ENCODE results near the gene ATAT1. TPM values are rescaled to one million over a fixed set of nuclear protein-coding genes. Genes with fewer than 3 reads are reported as not detected.

The ATAT1 gene
- total RNA-seq, 1 experiment from 2014 or later = 30.0 TPM

GRCh38 chr6:30690403-30691207, 63.9 kb downstream of the ATAT1 start, which contains the start of gene NRM:
TSS of gene NRM (minus strand) at chr6:30690984. CDS start at chr6:30690974, 10 bp downstream.
- intact Hi-C loops (cut with micrococcal nuclease; ENCODE audit: unreplicated experiment) = loop anchor here (1.0 kb wide), 1 partner anchor 28 kb away; no protein-coding TSS in a partner anchor
- no peaks in the 10 kb centered on the region for H3K9me3 Mint-ChIP-seq (ENCODE audit: low read depth, unreplicated experiment)
- no peak for TF ChIP-seq CTCF (IDR thresholded peaks at IDR 0.05; ENCODE audit: unreplicated experiment)
- H3K27ac Mint-ChIP-seq (ENCODE audit: unreplicated experiment) = peak within 1 kb of the TSS; percentile 38
- H3K4me3 Mint-ChIP-seq (ENCODE audit: low read depth, unreplicated experiment) = peak within 1 kb of the TSS; percentile 74
- H3K27me3 Mint-ChIP-seq (ENCODE audit: unreplicated experiment) = no peaks in the 10 kb centered on the region
- DNase-seq = peak; percentile 93
- CTCF ChIA-PET = interaction anchor here (1.0 to 2.4 kb wide), 4 partner anchors 8 to 31 kb away, joined by 3 to 12 read pairs (median 6); partner anchors contain the start of gene MDC1
- BruUV-seq (replicated peaks) = no TSS peak
- peaks cover 53% of the 10 kb centered on the region for H3K36me3 Mint-ChIP-seq (ENCODE audit: insufficient read depth, unreplicated experiment)
- peaks cover 67% of the 10 kb centered on the region for H3K4me1 Mint-ChIP-seq (ENCODE audit: low read depth, unreplicated experiment)

- CTCF ChIA-PET = interaction anchor here (0.6 to 2.4 kb wide), 4 partner anchors 9 to 120 kb away, joined by 3 to 12 read pairs (median 6); partner anchors contain the start of gene MDC1
- BruUV-seq (replicated peaks) = no TSS peak
- Mint-ChIP-seq H3K4me1 (ENCODE audit: low read depth, unreplicated experiment) (peaks cover 60% of the 10 kb centered on the region), H3K36me3 (ENCODE audit: insufficient read depth, unreplicated experiment) (peaks cover 46% of the 10 kb centered on the region), H3K27me3 (ENCODE audit: unreplicated experiment) (no peaks in the 10 kb centered on the region), H3K4me3 (ENCODE audit: low read depth, unreplicated experiment) (peak overlapping the region; percentile 74), H3K9me3 (ENCODE audit: low read depth, unreplicated experiment) (no peaks in the 10 kb centered on the region), H3K27ac (ENCODE audit: unreplicated experiment) (peak overlapping the region; percentile 38)
- DNase-seq = no peak
- intact Hi-C loops (cut with micrococcal nuclease; ENCODE audit: unreplicated experiment) = loop anchor here (1.0 kb wide), 1 partner anchor 27 kb away; no protein-coding TSS in a partner anchor
- TF ChIP-seq CTCF (IDR thresholded peaks at IDR 0.05; ENCODE audit: unreplicated experiment) = no peak
Measured at GRCh38 chr6:30691208-30691847, 64.7 kb downstream of the ATAT1 start.

Small RNA genes lying within 50 kb of the gene (microRNA-seq; reads per million reads assigned to microRNA genes)
- gene MIR877 = 1,036 reads per million, percentile 84 among the genes with 10 or more reads in this experiment

Other genes with a start within 250 kb of the ATAT1 start
- gene HLA-E, start 137.4 kb upstream of the ATAT1 start, total RNA-seq (2022) = 161 and 230 TPM in 2 replicates
- gene GNL1, start 70.4 kb upstream of the ATAT1 start, total RNA-seq (2022) = 68.4 and 81.3 TPM in 2 replicates
- gene PRR3, start 69.6 kb upstream of the ATAT1 start, total RNA-seq (2022) = 21.0 and 21.5 TPM in 2 replicates
- 88.3 and 92.4 TPM in 2 replicates for gene ABCF1, start 55.4 kb upstream of the ATAT1 start, total RNA-seq (2022)
- gene PPP1R10, start 9.6 kb upstream of the ATAT1 start, total RNA-seq (2022) = 119 and 134 TPM in 2 replicates
- gene MRPS18B, start 9.0 kb upstream of the ATAT1 start, total RNA-seq (2022) = 103 and 107 TPM in 2 replicates
- 25.3 and 32.4 TPM in 2 replicates for gene C6orf136, start 20.3 kb downstream of the ATAT1 start, total RNA-seq (2022)
- gene DHX16, start 46.1 kb downstream of the ATAT1 start, total RNA-seq (2022) = 51.6 and 55.6 TPM in 2 replicates
- 22.0 and 28.2 TPM in 2 replicates for gene PPP1R18, start 59.8 kb downstream of the ATAT1 start, total RNA-seq (2022)
- 22.8 and 30.2 TPM in 2 replicates for gene NRM, start 64.1 kb downstream of the ATAT1 start, total RNA-seq (2022)
- gene MDC1, start 90.4 kb downstream of the ATAT1 start, total RNA-seq (2022) = 62.4 and 66.6 TPM in 2 replicates
- 967 and 1,123 TPM in 2 replicates for gene TUBB, start 93.5 kb downstream of the ATAT1 start, total RNA-seq (2022)
- 240 and 243 TPM in 2 replicates for gene FLOT1, start 115.8 kb downstream of the ATAT1 start, total RNA-seq (2022)
- gene IER3, start 117.7 kb downstream of the ATAT1 start, total RNA-seq (2022) = 270 and 458 TPM in 2 replicates

Measured in Calu3 (cell line).